ENCODE measurements around the gene MINDY4. TPM values are rescaled to one million over a fixed set of nuclear protein-coding genes. Genes with fewer than 3 reads are reported as not detected.
"Not testable (repeated sequence)": the region's sequence is repeated elsewhere in the genome, so short reads cannot be mapped to it uniquely, and the experiment has no call there.

The MINDY4 gene
- total RNA-seq, 1 donor = 13.2 TPM

GRCh38 chr7:30799976-30800661 lies 28.9 kb downstream of the MINDY4 start:
- TF ChIP-seq, protein P1, sequence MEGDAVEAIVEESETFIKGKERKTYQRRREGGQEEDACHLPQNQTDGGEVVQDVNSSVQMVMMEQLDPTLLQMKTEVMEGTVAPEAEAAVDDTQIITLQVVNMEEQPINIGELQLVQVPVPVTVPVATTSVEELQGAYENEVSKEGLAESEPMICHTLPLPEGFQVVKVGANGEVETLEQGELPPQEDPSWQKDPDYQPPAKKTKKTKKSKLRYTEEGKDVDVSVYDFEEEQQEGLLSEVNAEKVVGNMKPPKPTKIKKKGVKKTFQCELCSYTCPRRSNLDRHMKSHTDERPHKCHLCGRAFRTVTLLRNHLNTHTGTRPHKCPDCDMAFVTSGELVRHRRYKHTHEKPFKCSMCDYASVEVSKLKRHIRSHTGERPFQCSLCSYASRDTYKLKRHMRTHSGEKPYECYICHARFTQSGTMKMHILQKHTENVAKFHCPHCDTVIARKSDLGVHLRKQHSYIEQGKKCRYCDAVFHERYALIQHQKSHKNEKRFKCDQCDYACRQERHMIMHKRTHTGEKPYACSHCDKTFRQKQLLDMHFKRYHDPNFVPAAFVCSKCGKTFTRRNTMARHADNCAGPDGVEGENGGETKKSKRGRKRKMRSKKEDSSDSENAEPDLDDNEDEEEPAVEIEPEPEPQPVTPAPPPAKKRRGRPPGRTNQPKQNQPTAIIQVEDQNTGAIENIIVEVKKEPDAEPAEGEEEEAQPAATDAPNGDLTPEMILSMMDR (IDR thresholded peaks at IDR 0.05; ENCODE audit: insufficient read depth, low read length) = no peak
- no peak for DNase-seq (ENCODE audit: low read depth)
- H3K4me3 ChIP-seq (ENCODE audit: low read depth, low read length) = no peak overlapping the region

GRCh38 chr7:30800785-30801252 lies 29.6 kb downstream of the MINDY4 start:
- H3K4me3 ChIP-seq (ENCODE audit: low read depth, low read length) = no peak overlapping the region
- DNase-seq (ENCODE audit: low read depth) = peak; percentile 90
- TF ChIP-seq, protein P1 (IDR thresholded peaks at IDR 0.05; ENCODE audit: insufficient read depth, low read length) = peak; percentile 68

DNA sequence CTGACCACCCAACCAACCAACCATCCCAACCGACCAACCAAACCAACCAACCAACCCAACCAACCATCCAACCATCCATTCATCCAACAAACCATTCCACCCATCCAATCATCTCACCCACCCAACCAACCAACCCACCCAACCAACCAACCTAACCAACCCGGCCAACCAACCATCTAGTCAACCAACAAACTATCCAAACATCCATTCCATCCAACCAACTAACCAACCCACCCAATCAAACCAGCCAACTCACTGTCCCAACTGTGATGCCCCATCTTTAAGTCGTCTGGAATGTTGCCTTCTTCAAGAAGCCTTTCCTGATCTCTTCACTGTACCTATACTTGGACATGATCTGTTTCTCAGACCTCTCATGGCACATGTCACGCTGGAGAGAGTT lies 31.6 kb downstream of the MINDY4 start:
- no peak overlapping the region for H3K4me3 ChIP-seq (ENCODE audit: low read depth, low read length)
- TF ChIP-seq, protein P1 (IDR thresholded peaks at IDR 0.05; ENCODE audit: insufficient read depth, low read length) = no peak

GRCh38 chr7:30804078-30804661 lies 33.0 kb downstream of the MINDY4 start:
- H3K4me3 ChIP-seq (ENCODE audit: low read depth, low read length) = no peak overlapping the region
- TF ChIP-seq, protein P1 (IDR thresholded peaks at IDR 0.05; ENCODE audit: insufficient read depth, low read length) = no peak
- peak; percentile 89 for DNase-seq (ENCODE audit: low read depth)

More for the DNA sequence above, 31.6 kb downstream of the MINDY4 start:
- DNase-seq (ENCODE audit: low read depth) = no peak

DNA sequence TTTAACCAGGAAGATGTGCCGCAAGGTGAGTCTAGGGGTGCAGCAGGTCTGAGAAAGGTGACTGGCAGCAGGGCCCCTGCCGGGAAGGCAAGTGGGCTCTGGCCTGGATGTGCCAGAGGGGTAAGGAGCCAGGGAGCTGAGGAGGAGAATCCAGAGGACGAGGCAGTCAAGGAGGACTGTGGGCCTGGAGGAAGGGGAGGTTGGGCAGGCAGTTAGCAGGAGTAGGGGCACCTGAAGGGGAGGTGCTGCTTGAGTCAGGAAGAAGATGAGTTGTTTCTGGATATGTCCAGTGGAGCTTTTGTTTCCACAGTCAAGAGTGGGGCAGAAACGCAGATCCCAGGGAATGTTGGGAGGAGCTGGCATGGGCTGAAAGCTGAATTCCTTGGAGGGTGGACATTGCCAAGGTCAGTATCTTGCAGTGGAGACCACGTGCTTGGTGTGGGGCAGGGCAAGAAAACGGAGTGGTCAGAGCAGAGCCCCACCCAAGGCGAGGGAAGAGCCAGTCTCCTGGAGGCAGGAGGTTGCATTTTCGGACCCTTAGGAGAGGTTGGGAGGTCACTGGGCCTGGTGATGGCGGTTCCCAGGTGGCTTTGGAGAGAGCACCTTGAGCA lies 34.0 kb downstream of the MINDY4 start:
- no peak overlapping the region for H3K4me3 ChIP-seq (ENCODE audit: low read depth, low read length)
- peak; percentile 43 for DNase-seq (ENCODE audit: low read depth)
- TF ChIP-seq, protein P1 (IDR thresholded peaks at IDR 0.05; ENCODE audit: insufficient read depth, low read length) = no peak

- no peak overlapping the region for H3K4me3 ChIP-seq (ENCODE audit: low read depth, low read length)
- DNase-seq (ENCODE audit: low read depth) = no peak
- TF ChIP-seq, protein P1 (IDR thresholded peaks at IDR 0.05; ENCODE audit: insufficient read depth, low read length) = no peak
Observed at GRCh38 chr7:30805931-30806330, 34.7 kb downstream of the MINDY4 start.

- H3K4me3 ChIP-seq (ENCODE audit: low read depth, low read length); DNase-seq (ENCODE audit: low read depth): not testable (repeated sequence)
Observed at GRCh38 chr7:30807477-30807876, 36.3 kb downstream of the MINDY4 start.

- not testable (repeated sequence) for H3K4me3 ChIP-seq (ENCODE audit: low read depth, low read length); DNase-seq (ENCODE audit: low read depth)
Observed at GRCh38 chr7:30807941-30808340, 36.7 kb downstream of the MINDY4 start.
